A673 (cell line): ENCODE measurements around the gene EPHB2. TPM values are rescaled to one million over a fixed set of nuclear protein-coding genes. Genes with fewer than 3 reads are reported as not detected.

Experiments used
- BruUV-seq: library from RNA; stranded (reverse); fragments of 400-500 nt; replicated peaks from 2 replicates; lab custom pipeline; 2021; lab: Mats Ljungman, UMichigan
- CTCF ChIA-PET: fragments of 300-600 bp; sonication (Branson Sonifier 250); formaldehyde crosslinking; loops from one replicate; lab custom pipeline; 2022; ENCODE audit warnings: antibody characterized with exemption; lab: Charles Lee
- POLR2A ChIA-PET: fragments of 300-600 bp; sonication (Branson Sonifier 250); formaldehyde crosslinking; loops from one replicate; lab custom pipeline; 2022; ENCODE audit warnings: antibody characterized with exemption; ENCODE audit not compliant: low non-redundant PET; lab: Charles Lee
- DNase-seq: peaks from one replicate; pipeline ENCODE4 v3.0.0-alpha.2; 2015; ENCODE audit warnings: low spot score
- H3K27ac ChIP-seq: fragments of 200-600 bp; sonication (generic); 2 replicates; pipeline ENCODE4 v1.5.1; 2016; ENCODE audit warnings: mixed run types, low read depth, mild to moderate bottlenecking, mixed read lengths, antibody characterized with exemption, low read length; ENCODE audit not compliant: poor library complexity, severe bottlenecking
- H3K27me3 ChIP-seq: fragments of 200-600 bp; sonication (generic); replicated peaks from 2 replicates; pipeline ENCODE4 v1.6.1; 2017; ENCODE audit warnings: mixed run types, low read depth, mild to moderate bottlenecking, mixed read lengths, antibody characterized with exemption, low read length; ENCODE audit not compliant: insufficient read depth, poor library complexity
- H3K36me3 ChIP-seq: fragments of 200-600 bp; sonication (generic); 2 replicates; pipeline ENCODE4 v1.6.1; 2016; ENCODE audit warnings: mixed run types, mild to moderate bottlenecking, mixed read lengths, antibody characterized with exemption, low read length; ENCODE audit not compliant: insufficient read depth, poor library complexity, severe bottlenecking
- H3K4me1 ChIP-seq: fragments of 200-600 bp; sonication (generic); 2 replicates; pipeline ENCODE4 v1.6.1; 2017; ENCODE audit warnings: mixed run types, mild to moderate bottlenecking, mixed read lengths, antibody characterized with exemption, low read length; ENCODE audit not compliant: insufficient read depth, poor library complexity, severe bottlenecking
- H3K4me3 ChIP-seq: fragments of 200-600 bp; sonication (generic); 2 replicates; pipeline ENCODE4 v1.5.1; 2016; ENCODE audit warnings: low read depth, mixed run types, mild to moderate bottlenecking, mixed read lengths, low read length; ENCODE audit not compliant: poor library complexity, severe bottlenecking
- H3K9me3 ChIP-seq: fragments of 200-600 bp; sonication (generic); 2 replicates; pipeline ENCODE4 v1.6.1; 2016; ENCODE audit warnings: mixed run types, low read depth, mild to moderate bottlenecking, mixed read lengths, antibody characterized with exemption, low read length; ENCODE audit not compliant: poor library complexity, severe bottlenecking
- CTCF ChIP-seq: fragments of 300-800, 200-600 bp; sonication (generic); conservative IDR thresholded peaks from 2 replicates; pipeline ENCODE4 v1.5.1; 2017; ENCODE audit warnings: low read depth, mild to moderate bottlenecking, antibody characterized with exemption, low read length, moderate library complexity, mixed read lengths
- EZH2 ChIP-seq: fragments of 200-600 bp; sonication (generic); IDR thresholded peaks from 2 replicates; pipeline ENCODE4 v1.6.1; 2017; ENCODE audit warnings: borderline replicate concordance, low read depth, mild to moderate bottlenecking, mixed read lengths, antibody characterized with exemption, low read length; ENCODE audit not compliant: poor library complexity, severe bottlenecking
- intact Hi-C: fragments of 100-400 bp; cut with micrococcal nuclease; formaldehyde crosslinking; loops from one replicate; pipeline ENCODE4 v1.10.0; 2022; ENCODE audit not compliant: unreplicated experiment
- total RNA-seq: library from RNA; stranded (reverse); gene quantifications from 2 replicates; pipeline ENCODE4 v1.2.3, GENCODE V29; 2021

EPHB2 gene
- total RNA-seq, 1 experiment from 2014 or later, result 10.4 TPM

GRCh38 chr1:22847249-22847648, 136.6 kb downstream of the EPHB2 start:
- intact Hi-C loops, result no loop called here
- ChIA-PET POLR2A (interaction anchor here (0.6 kb wide), 1 partner anchor 16 kb away, joined by 3 read pairs; no protein-coding TSS in a partner anchor), CTCF (no interaction called here)

GRCh38 chr1:22847709-22848108, 137.1 kb downstream of the EPHB2 start:
- TF ChIP-seq EZH2 (no peak), CTCF (no peak)
- no peaks in the 10 kb centered on the region for H3K27me3 ChIP-seq
- intact Hi-C loops, result no loop called here
- POLR2A ChIA-PET, result interaction anchor here (0.6 kb wide), 1 partner anchor 17 kb away, joined by 3 read pairs; no protein-coding TSS in a partner anchor
- BruUV-seq, result no TSS peak
- no peaks in the 10 kb centered on the region for H3K9me3 ChIP-seq
- H3K36me3 ChIP-seq, result no peaks in the 10 kb centered on the region
- H3K27ac ChIP-seq, result no peak overlapping the region
- CTCF ChIA-PET, result no interaction called here
- DNase-seq, result no peak
- no peak overlapping the region for H3K4me3 ChIP-seq
- no peaks in the 10 kb centered on the region for H3K4me1 ChIP-seq

More at GRCh38 chr1:22847249-22847648, 136.6 kb downstream of the EPHB2 start:
- Histone ChIP-seq H3K36me3 (no peaks in the 10 kb centered on the region), H3K27me3 (no peaks in the 10 kb centered on the region), H3K9me3 (no peaks in the 10 kb centered on the region), H3K4me3 (no peak overlapping the region), H3K4me1 (no peaks in the 10 kb centered on the region), H3K27ac (no peak overlapping the region)
- TF ChIP-seq CTCF (no peak), EZH2 (no peak)
- no peak for DNase-seq
- no TSS peak for BruUV-seq

- ChIA-PET POLR2A (no interaction called here), CTCF (no interaction called here)
- TF ChIP-seq CTCF, result no peak
- no peak for TF ChIP-seq EZH2
- no peak overlapping the region for H3K4me3 ChIP-seq
- BruUV-seq, result no TSS peak
- no peaks in the 10 kb centered on the region for H3K27me3 ChIP-seq
- H3K36me3 ChIP-seq, result no peaks in the 10 kb centered on the region
- H3K9me3 ChIP-seq, result no peaks in the 10 kb centered on the region
- intact Hi-C loops, result no loop called here
- DNase-seq, result no peak
- no peaks in the 10 kb centered on the region for H3K4me1 ChIP-seq
- H3K27ac ChIP-seq, result no peak overlapping the region
Observed at GRCh38 chr1:22848405-22848804, 137.8 kb downstream of the EPHB2 start.
